SK-MEL-5 (cell line): ENCODE measurements around the gene RARB. TPM values are rescaled to one million over a fixed set of nuclear protein-coding genes. Genes with fewer than 3 reads are reported as not detected.
A peak's percentile ranks its signal among the peaks of the same experiment; 100 is the strongest.

ENCODE experiments used
- DNase-seq: peaks from one replicate; pipeline ENCODE4 v3.0.0-alpha.2; 2016; ENCODE audit warnings: low read depth, low spot score
- in situ Hi-C: cut with HindIII; loops from 2 replicates; pipeline ENCODE4 v1.10.0; 2016; ENCODE audit warnings: low sequenced_read_pairs, high pct_unique_total_duplicates, low pct_unique_long_range_greater_than_20kb
- total RNA-seq: library from RNA; depleted of rRNA; stranded (reverse); fragments of >200 nt; shearing (Covaris generic); gene quantifications from 2 replicates; pipeline ENCODE4 v1.2.3, GENCODE V29; 2014

RARB gene
- total RNA-seq, 1 experiment from 2014 or later: 0.87 TPM

DNA sequence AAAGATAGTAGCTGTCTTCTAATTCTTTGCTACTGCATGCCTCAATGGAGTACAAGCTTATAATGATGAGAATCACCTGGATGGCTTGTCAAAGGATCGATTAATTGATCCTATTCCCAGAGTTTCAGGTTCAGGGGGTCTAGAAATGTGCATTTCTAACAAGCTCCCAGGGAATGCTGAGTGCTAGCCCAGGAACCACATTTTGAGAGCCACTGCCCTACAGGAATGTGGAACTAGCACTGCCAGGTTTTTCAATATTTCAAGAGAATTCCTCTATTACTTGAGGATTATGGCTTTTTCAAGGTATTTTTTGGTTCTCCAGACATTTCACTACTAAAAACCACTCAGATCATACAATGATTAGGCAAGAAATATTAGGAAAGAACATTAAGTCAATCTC is 52.7 kb downstream of the RARB start:
- no peak for DNase-seq
- in situ Hi-C loops: no loop called here

DNA sequence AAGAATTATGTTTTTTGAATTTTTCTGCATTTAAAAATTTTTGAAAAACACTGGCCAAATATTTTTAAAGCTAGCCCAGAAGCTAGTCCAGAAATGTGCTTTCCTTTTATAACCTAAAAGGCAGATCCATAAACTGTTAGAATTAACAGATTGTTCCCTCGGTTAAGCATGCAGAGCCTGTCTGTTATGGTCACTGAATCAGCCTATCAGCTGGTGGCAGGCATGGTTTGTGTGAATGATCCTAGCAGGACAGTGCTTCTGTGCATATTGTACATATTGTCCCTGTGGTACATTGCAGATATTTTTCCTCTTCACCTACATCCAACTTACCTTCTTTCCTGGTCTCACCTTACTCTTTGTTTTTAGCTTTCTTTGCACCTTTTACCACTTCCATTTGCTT is 53.3 kb downstream of the RARB start:
- in situ Hi-C loops: no loop called here
- DNase-seq: no peak

DNA sequence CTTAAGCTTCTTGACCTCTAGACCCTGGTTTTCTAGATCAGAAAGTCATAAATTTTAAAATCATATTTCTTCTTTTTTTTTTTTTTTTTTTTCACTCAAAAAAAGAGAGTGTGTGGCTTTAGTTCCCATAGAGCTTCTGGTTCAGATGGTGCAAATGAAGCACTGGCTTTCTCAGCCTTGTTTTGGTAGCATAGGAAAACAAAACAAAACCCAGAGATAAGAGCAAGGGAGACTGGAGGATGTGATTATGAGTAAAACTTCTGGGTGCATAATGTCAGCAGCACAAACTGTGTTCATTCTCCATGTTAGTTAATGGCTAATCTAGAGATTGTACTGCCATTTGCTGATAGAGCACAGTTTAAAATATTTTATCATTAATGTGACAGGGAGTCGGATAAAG is 55.4 kb downstream of the RARB start:
- in situ Hi-C loops: no loop called here
- no peak for DNase-seq

DNA sequence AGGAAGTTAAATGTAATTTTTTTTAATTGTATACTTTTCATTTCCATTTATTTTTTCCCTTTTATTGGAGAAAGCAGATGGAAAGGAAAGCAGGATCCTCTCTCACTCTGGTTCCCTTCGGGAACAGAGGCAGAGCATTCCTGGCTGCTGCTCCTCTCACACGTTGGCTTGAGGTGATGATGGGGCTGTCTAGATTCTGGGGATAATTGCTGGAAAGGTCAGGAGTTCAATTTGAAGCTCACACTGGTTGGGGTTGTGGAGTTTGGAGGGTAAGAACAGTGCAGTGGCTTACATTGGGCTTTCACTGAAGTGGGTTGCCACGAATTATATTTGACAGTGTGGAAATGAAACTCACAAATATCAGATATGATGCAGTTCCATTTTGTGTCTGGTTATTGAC is 57.6 kb downstream of the RARB start:
- DNase-seq: no peak
- in situ Hi-C loops: no loop called here

DNA sequence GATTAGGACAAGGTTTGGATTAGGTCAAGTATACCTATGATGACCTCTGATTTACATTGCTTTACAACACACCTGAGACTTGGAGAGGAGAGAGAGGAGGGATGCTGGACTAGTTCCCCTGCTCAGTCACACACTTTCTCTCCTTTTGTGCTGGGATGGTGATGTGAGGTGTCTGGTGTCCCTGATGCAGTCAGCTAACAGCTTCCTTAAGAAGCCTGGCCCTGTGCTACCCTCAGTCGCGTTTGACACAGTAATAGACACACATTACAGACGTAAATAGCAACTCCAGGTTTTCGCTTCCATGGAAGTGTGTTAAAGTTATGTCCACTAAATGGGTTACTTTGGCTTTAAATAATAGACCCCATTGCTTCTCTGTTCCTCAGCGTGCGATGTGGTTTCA is 58.9 kb downstream of the RARB start:
- DNase-seq: no peak
- in situ Hi-C loops: no loop called here

DNA sequence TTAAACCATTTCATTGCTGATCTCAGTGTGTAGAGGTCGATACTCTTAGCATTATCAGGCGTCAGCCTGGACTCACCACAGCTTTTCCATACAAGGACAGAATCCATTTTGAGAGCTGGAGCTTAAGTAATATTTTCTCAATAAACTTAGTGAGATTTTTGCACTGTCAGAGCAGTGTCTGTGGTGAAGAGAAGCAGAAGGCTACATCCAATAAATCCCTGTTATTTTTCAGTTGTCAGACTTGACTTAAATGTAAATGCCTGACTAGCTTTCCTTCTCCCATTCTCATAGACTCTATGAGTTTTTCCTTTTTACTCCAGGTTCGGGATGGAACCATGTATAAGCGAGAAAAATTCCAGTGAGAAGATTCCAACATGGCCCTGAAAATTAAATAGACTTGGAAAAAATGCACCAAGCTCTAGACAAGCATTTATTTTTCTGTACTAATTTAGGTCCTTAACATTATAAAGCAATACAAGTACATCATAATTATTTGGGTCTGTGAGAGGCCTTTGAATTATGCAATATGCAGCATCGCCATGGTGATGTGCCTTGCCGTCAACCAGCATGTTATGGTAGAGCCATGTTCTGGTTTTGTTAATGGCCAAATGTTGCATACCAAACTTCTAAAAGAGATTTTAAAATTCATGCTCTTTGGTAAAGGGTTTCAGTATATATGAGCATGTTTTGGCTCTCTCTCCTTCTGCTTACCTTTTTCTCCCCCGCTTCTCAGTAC is 62.0 kb downstream of the RARB start:
- in situ Hi-C loops: no loop called here
- no peak for DNase-seq

DNA sequence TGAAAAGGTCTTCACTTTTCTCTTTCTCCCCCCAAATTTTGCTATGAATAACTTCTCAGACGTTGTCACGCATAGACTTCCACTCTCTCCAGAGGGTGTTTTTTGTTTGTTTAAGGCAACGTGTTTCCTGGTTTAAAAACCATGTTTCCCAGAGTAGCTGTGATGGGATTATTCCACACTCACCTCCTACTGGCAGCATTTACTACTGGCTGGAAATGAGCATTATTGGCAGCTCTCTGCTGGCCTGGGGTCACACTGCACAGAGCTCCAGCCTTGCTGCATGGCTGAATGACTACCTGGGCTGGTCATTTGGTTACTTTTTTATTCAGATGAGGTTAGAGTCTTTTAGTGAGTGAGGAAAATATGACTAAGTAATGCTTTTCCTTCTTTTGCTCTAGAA is 65.2 kb downstream of the RARB start:
- DNase-seq: no peak

DNA sequence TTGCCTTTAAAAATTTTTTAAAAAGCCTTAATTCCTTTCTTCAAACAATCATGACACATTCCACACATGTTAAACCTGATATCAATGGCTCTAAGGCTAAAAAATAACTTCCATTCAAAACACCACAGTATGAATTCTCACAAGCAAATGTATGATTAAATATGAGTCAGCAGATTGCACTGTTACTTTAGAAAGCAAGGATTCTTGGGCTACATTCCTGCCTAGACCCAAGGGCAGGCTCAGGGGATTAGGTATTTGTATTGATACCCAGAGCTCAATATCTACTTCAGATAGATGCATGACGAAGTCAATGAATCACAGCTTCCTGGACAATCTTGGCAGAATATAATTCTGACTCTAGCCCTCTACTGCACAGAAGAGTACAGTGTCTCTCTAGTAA is 65.7 kb downstream of the RARB start:
- no peak for DNase-seq
- in situ Hi-C loops: no loop called here

More for the DNA sequence above, 65.2 kb downstream of the RARB start:
- in situ Hi-C loops: no loop called here

DNA sequence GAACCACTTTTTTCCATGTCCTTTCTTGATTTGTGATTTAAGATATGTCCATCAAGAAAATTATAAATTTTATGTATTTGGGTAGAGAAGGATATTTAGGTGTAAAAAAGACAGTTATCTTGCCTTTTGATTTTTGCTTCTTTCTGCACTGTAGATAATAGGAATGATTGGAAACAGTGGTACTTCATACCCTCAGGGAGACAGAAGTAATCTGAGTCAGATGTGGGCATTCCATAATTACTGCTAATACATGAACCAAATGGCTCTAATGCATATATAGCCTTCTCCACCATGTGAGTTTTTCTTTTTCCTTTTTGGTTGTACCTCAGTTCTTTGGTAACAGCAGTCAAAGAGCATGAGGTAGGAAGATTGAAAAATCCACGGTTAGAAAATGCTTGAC is 67.2 kb downstream of the RARB start:
- in situ Hi-C loops: no loop called here
- no peak for DNase-seq

DNA sequence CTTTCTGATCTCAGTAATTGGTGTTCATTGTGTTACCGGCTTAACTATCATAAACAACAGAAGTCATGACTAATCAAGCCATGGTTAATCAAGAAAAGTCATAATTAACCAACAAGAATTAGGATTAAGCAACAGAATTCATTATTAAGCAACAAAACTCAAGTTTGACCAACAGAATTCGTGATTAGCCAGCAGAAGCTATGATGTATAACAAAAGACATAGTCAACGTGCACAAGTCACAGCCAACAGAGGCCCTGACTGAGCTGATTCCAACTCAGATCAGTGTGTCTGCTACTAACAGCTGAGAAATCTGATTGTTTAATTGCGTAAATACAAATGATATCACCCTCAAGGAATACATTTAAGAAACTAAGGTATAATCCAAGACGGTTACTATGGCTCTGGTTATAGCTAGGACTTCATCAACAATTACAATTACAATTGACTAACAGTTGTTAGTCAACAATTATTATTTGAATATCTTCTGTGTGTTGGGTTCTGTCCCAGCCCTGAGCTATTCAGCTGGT is 67.7 kb downstream of the RARB start:
- DNase-seq: no peak
- in situ Hi-C loops: no loop called here

DNA sequence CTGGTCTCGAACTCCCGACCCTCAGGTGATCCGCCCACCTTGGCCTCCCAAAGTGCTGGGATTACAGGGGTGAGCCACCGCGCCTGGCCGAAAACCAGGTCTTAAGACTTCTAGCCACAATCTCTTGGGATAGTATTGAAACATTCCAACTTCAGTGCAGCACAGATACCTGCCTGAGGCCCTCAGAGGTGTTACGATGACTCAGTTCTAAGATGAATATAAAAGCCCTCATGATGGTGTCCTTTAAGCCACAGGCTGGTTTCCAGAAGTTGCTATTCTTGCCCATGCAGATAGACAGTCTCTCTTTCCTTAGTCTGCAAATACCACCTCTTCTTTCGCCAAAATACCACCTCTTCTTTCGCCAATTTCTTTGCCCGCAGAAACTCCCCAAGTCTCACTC is 69.0 kb downstream of the RARB start:
- in situ Hi-C loops: no loop called here
- DNase-seq: no peak

DNA sequence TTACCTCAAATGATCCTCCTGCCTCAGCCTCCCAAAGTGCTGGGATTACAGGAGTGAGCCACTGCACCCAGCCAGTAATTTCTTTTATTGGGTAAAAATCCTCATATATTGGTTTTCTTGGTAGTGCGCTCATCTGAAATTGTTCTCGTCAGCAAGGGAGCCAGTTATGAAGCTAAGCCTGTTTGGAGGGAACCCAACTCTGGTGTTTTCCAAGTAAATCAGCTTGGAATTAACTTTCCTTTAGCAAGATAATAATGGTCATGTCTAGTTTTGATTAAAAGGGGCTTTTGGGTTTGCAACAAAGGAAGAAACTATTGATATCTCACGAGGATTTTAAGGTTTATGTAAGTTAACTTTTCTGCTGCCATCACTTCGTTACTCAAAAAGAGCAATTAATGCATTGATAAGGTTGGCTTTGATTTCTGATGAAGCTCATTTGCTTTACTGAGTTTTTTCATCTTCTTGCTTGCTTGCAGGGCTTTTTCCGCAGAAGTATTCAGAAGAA is 72.7 kb downstream of the RARB start:
- DNase-seq: no peak
- in situ Hi-C loops: no loop called here

DNA sequence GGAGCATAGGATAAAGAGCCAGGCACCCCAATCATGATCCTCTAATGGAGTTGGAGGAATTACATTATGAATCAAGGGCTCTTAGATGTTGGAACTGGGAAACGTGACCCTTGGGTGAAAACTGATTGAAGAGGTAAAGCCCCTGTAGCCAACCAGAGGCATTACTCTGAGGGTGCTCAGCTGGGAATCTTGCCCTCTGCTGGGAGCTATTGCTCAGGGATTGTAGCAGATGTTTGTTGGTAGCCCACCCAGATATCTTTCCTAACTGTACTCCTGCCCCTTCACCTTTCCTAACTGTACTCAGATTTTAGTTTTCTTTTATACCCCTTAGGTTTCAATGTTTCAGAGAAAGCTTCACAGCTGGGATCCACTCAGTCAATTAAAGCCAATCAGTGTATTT is 74.2 kb downstream of the RARB start:
- no peak for DNase-seq
- in situ Hi-C loops: no loop called here

DNA sequence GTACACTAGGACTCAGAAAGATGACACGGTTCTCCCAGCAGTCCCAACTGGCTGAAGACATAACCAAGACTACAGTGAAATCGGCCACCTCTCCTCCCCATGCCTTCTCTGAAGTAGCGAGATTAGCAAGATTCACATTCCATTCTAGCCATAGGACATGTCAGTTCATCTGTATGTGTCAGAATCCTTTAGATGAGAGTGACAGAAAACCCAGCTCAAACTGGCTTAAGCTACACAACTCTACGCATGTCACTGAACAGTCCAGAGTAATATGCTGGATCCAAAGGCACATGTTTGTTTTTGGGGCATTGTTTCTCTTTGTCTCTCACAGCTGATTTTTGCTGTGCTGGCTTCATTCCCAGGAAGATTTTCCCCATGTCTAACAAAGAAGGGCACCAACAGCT is 75.8 kb downstream of the RARB start:
- in situ Hi-C loops: no loop called here
- no peak for DNase-seq

DNA sequence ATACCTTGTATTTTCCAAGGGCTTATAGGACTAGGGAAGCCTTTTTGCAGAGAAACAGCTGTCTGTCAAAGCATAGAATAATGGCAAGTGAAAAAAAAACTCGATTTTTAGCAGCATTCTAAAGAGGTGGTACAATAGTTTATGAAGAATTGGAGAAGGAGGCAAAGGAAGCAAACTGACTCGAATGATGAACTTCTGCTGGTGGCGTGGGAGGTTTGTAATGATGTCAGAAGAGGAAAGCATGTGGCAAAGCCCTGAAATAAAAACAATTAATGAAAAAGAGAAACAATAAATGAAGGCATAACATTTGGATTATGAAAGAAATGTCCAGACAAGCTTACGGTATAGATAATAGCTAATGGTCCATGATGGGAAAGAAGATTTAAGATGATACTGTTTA is 77.5 kb downstream of the RARB start:
- no peak for DNase-seq
- in situ Hi-C loops: no loop called here

DNA sequence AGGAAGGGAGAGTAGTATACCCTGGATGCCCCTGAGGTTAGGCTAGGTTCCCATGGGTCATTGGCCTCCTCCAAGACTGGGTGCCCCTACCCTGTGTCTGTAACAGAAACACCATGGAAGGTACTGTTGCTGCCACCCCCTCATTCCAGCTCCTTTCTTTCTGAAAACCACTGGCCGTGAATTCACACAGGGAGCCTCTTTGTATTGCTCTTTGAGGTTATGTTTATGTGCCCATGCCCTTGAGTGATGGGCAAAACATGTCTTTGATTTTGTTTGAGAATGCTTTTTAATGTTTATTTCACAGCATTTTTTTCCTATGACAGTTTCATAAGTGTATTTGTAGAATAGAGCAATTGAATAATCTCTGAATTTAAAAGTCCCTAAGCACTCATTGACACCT is 79.7 kb downstream of the RARB start:
- DNase-seq: peak; percentile 47

DNA sequence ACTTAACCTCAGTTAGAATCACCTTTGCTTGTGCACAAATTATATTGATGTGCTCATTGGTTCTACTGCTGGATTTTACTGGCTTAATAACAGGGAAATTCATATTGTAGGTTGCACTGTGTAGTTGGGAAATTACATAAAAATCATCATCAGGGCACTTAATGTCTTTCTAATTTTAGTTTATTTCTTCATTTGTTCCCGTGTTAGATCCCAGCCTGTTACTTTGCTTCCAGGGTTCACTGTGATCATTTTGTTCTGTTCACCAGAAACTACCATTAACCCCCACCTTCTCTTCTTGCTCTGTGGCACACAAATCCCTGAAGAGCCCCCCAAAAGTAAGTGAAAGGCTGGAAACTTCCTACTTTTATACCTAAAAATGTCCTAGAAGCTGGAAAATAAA is 80.4 kb downstream of the RARB start:
- DNase-seq: no peak
- in situ Hi-C loops: no loop called here

More for the DNA sequence above, 79.7 kb downstream of the RARB start:
- in situ Hi-C loops: no loop called here

DNA sequence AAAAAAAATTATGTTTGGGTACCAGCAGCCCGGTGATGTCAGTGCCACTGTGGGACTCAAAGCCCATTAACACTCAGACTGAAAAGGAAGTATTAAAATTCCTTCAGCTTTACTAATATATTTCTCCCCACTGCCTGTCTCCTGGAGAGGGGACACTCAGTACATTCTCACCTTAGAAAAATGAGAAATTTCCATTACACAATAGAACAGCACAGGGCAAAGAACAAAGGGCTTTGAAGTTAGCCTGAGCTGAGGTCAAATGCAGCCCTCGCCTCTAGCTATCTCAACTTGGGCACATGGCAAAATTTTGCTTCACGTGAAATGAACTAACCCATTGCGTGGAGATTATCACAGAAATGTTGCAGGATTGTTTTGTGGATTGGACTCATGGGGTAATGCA is 80.8 kb downstream of the RARB start:
- in situ Hi-C loops: no loop called here
- no peak for DNase-seq

DNA sequence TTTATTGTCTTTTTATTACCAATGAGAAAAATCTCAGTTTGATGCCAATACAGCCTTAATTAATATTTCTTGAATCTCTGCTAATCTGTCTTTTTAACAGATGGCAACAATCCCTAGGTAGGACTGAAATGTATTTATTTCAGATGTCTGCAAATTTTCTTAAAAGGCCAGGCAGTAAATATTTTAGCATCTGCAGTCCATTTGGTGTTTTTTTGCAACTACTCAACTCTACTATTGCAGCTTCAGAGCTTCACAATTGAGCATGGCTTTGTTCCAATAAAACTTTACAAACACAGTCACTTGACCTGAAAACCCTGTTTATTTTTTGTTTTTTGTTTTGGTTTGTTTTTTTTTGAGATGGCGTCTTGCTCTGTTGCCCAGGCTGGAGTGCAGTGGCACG is 82.7 kb downstream of the RARB start:
- in situ Hi-C loops: no loop called here
- DNase-seq: no peak
